Mammary epithelial cell (primary cell): ENCODE measurements around the gene GPRIN3.

ENCODE experiments used
- EZH2 ChIP-seq: IDR thresholded peaks from 2 replicates; pipeline ENCODE4 v1.6.1; 2012; ENCODE audit warnings: low read length, inconsistent platforms, borderline replicate concordance
- TF ChIP-seq, protein P1 (sequence below), 2 donors: IDR thresholded peaks in 1 of 2; conservative IDR thresholded peaks in 1 of 2; 2 replicates each; pipeline ENCODE4 v1.5.1; 2011 to 2012; ENCODE audit warnings: inconsistent platforms in 2 of 2, low read length in 2 of 2, mild to moderate bottlenecking in 2 of 2, control low read depth in 1 of 2, low read depth in 1 of 2; ENCODE audit not compliant: insufficient read depth in 1 of 2; ENCODE audit errors: extremely low read depth in 1 of 2

DNA sequence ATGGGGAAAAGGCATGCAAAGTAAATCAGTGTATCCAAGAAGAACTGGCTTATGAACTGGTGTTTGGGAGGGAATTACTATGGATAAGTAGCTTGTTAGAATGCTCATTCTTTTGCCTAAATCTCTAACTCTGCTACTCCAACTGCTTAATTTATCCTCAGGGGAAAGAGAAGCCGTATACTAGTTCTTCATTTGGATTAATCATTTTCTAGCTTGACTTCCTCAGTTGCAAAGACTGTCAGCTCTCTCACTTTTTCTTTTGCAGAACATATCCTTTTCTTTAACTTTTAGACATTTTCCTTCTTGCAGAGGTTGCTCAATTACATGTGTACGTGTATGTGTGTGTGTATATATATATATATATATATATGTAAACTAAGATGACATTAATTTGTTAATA is 21.9 kb downstream of the GPRIN3 start:
- no peak for TF ChIP-seq EZH2
- TF ChIP-seq, protein P1, sequence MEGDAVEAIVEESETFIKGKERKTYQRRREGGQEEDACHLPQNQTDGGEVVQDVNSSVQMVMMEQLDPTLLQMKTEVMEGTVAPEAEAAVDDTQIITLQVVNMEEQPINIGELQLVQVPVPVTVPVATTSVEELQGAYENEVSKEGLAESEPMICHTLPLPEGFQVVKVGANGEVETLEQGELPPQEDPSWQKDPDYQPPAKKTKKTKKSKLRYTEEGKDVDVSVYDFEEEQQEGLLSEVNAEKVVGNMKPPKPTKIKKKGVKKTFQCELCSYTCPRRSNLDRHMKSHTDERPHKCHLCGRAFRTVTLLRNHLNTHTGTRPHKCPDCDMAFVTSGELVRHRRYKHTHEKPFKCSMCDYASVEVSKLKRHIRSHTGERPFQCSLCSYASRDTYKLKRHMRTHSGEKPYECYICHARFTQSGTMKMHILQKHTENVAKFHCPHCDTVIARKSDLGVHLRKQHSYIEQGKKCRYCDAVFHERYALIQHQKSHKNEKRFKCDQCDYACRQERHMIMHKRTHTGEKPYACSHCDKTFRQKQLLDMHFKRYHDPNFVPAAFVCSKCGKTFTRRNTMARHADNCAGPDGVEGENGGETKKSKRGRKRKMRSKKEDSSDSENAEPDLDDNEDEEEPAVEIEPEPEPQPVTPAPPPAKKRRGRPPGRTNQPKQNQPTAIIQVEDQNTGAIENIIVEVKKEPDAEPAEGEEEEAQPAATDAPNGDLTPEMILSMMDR (conservative IDR thresholded peaks at IDR 0.05 in 1 of 2, IDR thresholded peaks at IDR 0.05 in 1 of 2; ENCODE audit: extremely low read depth in 1 of 2, insufficient read depth in 1 of 2, low read depth in 1 of 2, low read length in 2 of 2): no peak
